Suprapubic skin (tissue), 4 donors: ENCODE measurements around the gene DST. TPM values are rescaled to one million over a fixed set of nuclear protein-coding genes. Genes with fewer than 3 reads are reported as not detected.

Experiments used
- DNase-seq, 2 donors: peaks; one replicate each; pipeline ENCODE4 v3.0.0-alpha.2; 2019; ENCODE audit warnings: low spot score in 2 of 2
- H3K27ac ChIP-seq: fragments of 200-600 bp; sonication (generic); one replicate; pipeline ENCODE4 v1.5.1; 2019
- H3K27me3 ChIP-seq: fragments of 200-600 bp; sonication (generic); one replicate; pipeline ENCODE4 v1.5.1; 2019
- H3K36me3 ChIP-seq: fragments of 200-600 bp; sonication (generic); one replicate; pipeline ENCODE4 v1.5.1; 2019
- H3K4me1 ChIP-seq: fragments of 200-600 bp; sonication (generic); one replicate; pipeline ENCODE4 v1.5.1; 2019
- H3K4me3 ChIP-seq: fragments of 200-600 bp; sonication (generic); one replicate; pipeline ENCODE4 v1.5.1; 2019; ENCODE audit warnings: mild to moderate bottlenecking
- H3K9me3 ChIP-seq: fragments of 200-600 bp; sonication (generic); one replicate; pipeline ENCODE4 v1.5.1; 2019
- EP300 ChIP-seq: sonication (generic); formaldehyde crosslinking; IDR thresholded peaks from one replicate; pipeline ENCODE4 v1.6.1; 2017; ENCODE audit warnings: antibody characterized with exemption
- POLR2A ChIP-seq, 2 donors: fragments of 450-650 bp; IDR thresholded peaks; one replicate each; pipeline ENCODE4 v1.6.1; 2017; ENCODE audit warnings: antibody characterized with exemption in 2 of 2, mild to moderate bottlenecking in 2 of 2, moderate library complexity in 2 of 2
- POLR2AphosphoS5 ChIP-seq, 3 donors: sonication (generic); formaldehyde crosslinking; IDR thresholded peaks; one replicate each; pipeline ENCODE4 v1.6.1; 2017; ENCODE audit warnings: antibody characterized with exemption in 3 of 3
- WGBS: methylation state at CpG from one replicate; pipeline ENCODE4 v1.1.5; 2018; 5-methylcytosine and 5-hydroxymethylcytosine counted together
- total RNA-seq, 4 donors: library from RNA; depleted of rRNA; stranded (reverse); fragments of >200 nt; gene quantifications; one replicate each; pipeline ENCODE4 v1.1.0, GENCODE V29; 2016
- TF ChIP-seq, protein P1 (sequence below), 2 donors: fragments of 200-600 bp in 1 of 2; fragments of 450-650 bp in 1 of 2; sonication (generic) in 1 of 2; IDR thresholded peaks; one replicate each; pipeline ENCODE4 v1.5.1; 2016 to 2019; ENCODE audit warnings: antibody characterized with exemption in 2 of 2, mild to moderate bottlenecking in 1 of 2, moderate library complexity in 1 of 2

The DST gene
- total RNA-seq, 4 donors from 2014 or later, result 637 to 1,048 (median 751) TPM

DNA sequence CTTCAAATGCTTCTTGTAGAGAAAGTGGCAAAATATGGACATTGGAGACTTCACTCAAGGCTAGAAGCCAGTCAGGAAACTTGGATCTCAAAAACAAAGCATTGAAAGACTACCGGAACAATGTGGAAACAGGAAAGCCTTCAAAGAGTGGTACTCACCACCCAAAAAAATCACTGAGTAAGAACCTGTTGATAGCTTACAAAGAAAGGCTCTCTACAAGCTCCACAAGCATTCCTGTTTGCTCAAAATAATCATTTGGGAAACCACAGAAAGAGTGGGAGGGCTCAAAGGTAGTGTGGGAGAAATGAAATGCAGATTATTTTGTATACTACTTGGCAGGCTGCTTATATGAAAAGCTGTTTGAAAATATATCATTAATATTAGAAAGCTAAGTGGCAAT, 9.5 kb upstream of the DST start:
- Histone ChIP-seq H3K36me3 (no peaks in the 10 kb centered on the region), H3K4me3 (no peak overlapping the region), H3K9me3 (no peaks in the 10 kb centered on the region), H3K4me1 (peaks cover 70% of the 10 kb centered on the region), H3K27ac (peak overlapping the region; percentile 66), H3K27me3 (no peaks in the 10 kb centered on the region)
- TF ChIP-seq POLR2AphosphoS5 (IDR thresholded peaks at IDR 0.05) (no peak), POLR2A (IDR thresholded peaks at IDR 0.05) (no peak), EP300 (no peak)
- TF ChIP-seq, protein P1, sequence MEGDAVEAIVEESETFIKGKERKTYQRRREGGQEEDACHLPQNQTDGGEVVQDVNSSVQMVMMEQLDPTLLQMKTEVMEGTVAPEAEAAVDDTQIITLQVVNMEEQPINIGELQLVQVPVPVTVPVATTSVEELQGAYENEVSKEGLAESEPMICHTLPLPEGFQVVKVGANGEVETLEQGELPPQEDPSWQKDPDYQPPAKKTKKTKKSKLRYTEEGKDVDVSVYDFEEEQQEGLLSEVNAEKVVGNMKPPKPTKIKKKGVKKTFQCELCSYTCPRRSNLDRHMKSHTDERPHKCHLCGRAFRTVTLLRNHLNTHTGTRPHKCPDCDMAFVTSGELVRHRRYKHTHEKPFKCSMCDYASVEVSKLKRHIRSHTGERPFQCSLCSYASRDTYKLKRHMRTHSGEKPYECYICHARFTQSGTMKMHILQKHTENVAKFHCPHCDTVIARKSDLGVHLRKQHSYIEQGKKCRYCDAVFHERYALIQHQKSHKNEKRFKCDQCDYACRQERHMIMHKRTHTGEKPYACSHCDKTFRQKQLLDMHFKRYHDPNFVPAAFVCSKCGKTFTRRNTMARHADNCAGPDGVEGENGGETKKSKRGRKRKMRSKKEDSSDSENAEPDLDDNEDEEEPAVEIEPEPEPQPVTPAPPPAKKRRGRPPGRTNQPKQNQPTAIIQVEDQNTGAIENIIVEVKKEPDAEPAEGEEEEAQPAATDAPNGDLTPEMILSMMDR (IDR thresholded peaks at IDR 0.05), result no peak
- WGBS, result 39% methylated on average over 1 of the region's 1 CpG
- DNase-seq, result no peak

DNA sequence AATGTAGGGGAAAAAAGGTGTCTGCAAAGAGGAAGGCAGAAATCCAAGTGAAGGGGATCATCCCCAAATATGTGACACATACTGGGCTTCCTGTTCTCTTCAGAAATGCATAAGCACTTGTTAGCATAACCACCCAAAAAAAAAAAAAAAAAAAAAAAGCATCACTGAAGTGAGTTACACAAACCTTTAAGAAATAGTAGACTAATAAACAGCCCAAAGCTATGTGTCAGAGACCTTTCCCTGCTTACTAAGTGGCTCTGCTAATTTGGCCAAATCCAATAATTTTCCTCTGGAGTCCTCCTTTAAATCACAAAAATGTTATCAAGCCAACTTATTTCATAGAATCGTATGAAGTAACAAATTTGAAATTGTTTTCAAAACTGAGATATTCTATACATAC, 7.5 kb upstream of the DST start:
- 74% methylated on average over 1 of the region's 1 CpG for WGBS
- Histone ChIP-seq H3K9me3 (no peaks in the 10 kb centered on the region), H3K27ac (peak overlapping the region; percentile 65), H3K4me3 (no peak overlapping the region), H3K4me1 (peaks cover 67% of the 10 kb centered on the region), H3K27me3 (no peaks in the 10 kb centered on the region), H3K36me3 (no peaks in the 10 kb centered on the region)
- no peak for DNase-seq
- TF ChIP-seq POLR2A (IDR thresholded peaks at IDR 0.05), result no peak
- no peak for TF ChIP-seq EP300
- TF ChIP-seq POLR2AphosphoS5 (IDR thresholded peaks at IDR 0.05), result no peak
- TF ChIP-seq, protein P1 (IDR thresholded peaks at IDR 0.05), result no peak

DNA sequence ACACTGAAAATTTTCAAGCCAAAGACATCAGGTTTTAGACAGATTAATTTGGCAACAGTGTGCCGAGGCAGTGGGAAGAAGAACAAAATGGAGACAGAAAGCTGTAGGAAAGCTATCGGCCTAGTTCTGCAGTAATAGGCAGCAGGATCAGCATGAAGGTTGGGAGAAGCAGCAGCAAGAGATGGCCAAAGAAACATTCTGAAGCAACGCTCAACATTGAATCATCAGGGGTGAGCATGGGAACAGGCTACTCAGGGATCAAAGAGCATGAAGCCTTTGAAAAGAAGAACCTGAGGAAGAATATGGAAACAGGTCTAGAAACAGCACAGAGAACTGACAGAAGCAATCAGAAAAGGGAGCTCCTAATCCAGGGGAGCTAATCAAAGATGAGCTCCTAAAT, 7.1 kb upstream of the DST start:
- DNase-seq, result no peak
- H3K9me3 ChIP-seq, result no peaks in the 10 kb centered on the region
- no peak overlapping the region for H3K4me3 ChIP-seq
- 60% methylated on average over 3 of the region's 3 CpGs for WGBS
- TF ChIP-seq POLR2AphosphoS5 (IDR thresholded peaks at IDR 0.05) (no peak), EP300 (no peak), POLR2A (IDR thresholded peaks at IDR 0.05) (no peak)
- TF ChIP-seq, protein P1 (IDR thresholded peaks at IDR 0.05), result no peak
- H3K36me3 ChIP-seq, result no peaks in the 10 kb centered on the region
- no peaks in the 10 kb centered on the region for H3K27me3 ChIP-seq
- H3K4me1 ChIP-seq, result peaks cover 64% of the 10 kb centered on the region
- H3K27ac ChIP-seq, result peak overlapping the region; percentile 65

DNA sequence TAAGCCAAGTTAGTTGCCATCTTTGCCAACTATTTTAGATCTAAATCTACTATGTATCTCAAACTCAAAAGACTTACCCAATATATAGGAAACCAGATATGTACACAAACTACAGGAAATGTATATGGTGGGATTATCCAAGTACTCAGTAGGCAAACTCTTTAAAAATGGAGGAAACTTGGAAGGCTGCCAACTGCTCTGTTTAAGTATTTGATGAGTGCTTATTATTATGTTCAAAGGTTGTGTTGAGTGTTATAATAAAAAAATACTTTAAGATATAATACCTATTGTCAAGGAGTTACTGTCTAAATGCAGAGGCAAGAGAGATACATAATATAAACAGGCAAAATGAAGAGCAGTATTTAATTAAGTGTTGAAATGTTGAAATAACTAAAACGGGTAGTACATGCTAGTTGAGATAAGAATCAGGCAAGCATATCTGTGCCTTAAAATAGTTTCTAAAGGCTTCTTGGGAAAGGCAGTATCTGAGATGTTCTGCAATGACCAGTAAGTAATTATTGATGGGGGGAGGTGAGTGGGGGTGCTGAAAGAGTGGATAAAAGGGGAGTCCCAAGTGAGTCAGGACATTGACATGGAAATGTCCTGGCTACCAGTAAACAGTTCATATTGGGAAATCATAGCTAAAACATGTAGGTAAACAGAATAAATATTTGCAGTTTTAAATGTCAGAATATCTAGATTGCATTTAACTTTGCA, 6.5 kb upstream of the DST start:
- H3K4me3 ChIP-seq, result no peak overlapping the region
- H3K27ac ChIP-seq, result peak overlapping the region; percentile 65
- DNase-seq, result no peak
- no peaks in the 10 kb centered on the region for H3K27me3 ChIP-seq
- no peaks in the 10 kb centered on the region for H3K9me3 ChIP-seq
- no peak for TF ChIP-seq POLR2AphosphoS5 (IDR thresholded peaks at IDR 0.05)
- TF ChIP-seq POLR2A (IDR thresholded peaks at IDR 0.05), result no peak
- TF ChIP-seq, protein P1 (IDR thresholded peaks at IDR 0.05), result no peak
- no peak for TF ChIP-seq EP300
- peaks cover 68% of the 10 kb centered on the region for H3K4me1 ChIP-seq
- H3K36me3 ChIP-seq, result no peaks in the 10 kb centered on the region
- 29% methylated on average over 1 of the region's 1 CpG for WGBS

DNA sequence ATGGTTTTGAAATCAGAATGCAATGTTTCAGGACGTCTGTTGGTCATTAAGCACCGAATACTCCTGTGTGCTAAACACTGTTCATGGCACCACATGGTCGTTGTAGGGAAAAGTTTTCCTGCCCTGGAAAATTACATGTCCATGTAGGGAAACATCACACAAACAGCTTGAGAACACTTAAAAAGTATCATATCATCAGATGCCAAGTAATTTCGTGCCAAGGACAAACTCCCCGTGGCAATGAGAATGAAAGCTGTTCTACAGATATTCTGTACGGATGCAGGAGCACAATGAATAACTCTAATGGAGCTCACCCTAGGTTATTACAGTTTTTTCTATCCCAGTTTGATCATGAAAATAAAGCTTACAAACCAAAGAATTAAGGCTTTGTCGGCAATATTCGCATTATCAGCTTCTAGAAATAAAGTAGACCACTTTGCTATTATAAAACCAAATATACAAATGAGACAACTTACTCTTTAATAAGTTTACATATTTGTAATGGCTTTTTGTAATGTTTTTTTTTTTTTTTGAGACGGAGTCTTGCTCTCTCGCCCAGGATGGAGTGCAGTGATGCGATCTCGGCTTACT, 4.6 kb upstream of the DST start:
- WGBS, result 42% methylated on average over 12 of the region's 12 CpGs
- no peak for DNase-seq
- Histone ChIP-seq H3K4me1 (peaks cover 64% of the 10 kb centered on the region), H3K36me3 (no peaks in the 10 kb centered on the region), H3K9me3 (no peaks in the 10 kb centered on the region), H3K4me3 (no peak overlapping the region), H3K27me3 (no peaks in the 10 kb centered on the region), H3K27ac (peak overlapping the region; percentile 74)
- TF ChIP-seq POLR2A (IDR thresholded peaks at IDR 0.05), result no peak
- TF ChIP-seq EP300, result no peak
- TF ChIP-seq POLR2AphosphoS5 (IDR thresholded peaks at IDR 0.05), result peak in 1 of 3 donors; percentile 42
- TF ChIP-seq, protein P1 (IDR thresholded peaks at IDR 0.05), result no peak
